Heart right ventricle (tissue), 16 donors: Measurements from ENCODE around the gene PODXL. TPM values are rescaled to one million over a fixed set of nuclear protein-coding genes. Genes with fewer than 3 reads are reported as not detected.

Source experiments
- ATAC-seq, 8 donors: fragments of 200-7000 bp; cut with Tn5 transposase; one replicate each; pipeline ENCODE4 v1.9.1; 2020; ENCODE audit warnings: mild to moderate bottlenecking in 8 of 8, moderate library complexity in 8 of 8, moderate number of reproducible peaks in 1 of 8
- DNase-seq, 2 donors: peaks; one replicate each; pipeline ENCODE4 v3.0.0-alpha.2; 2020
- H3K27ac ChIP-seq, 10 donors: fragments of 200-600 bp; sonication (generic) in 2 of 10; one replicate each; pipeline versions ENCODE4 v1.5.0 to v1.8.0; 2020 to 2022; ENCODE audit warnings: mild to moderate bottlenecking in 3 of 10
- H3K27me3 ChIP-seq, 7 donors: fragments of 200-600 bp; one replicate each; pipeline ENCODE4 v1.8.0; 2021 to 2022; ENCODE audit warnings: mild to moderate bottlenecking in 2 of 7
- H3K36me3 ChIP-seq, 9 donors: fragments of 200-600 bp; sonication (generic) in 1 of 9; one replicate each; pipeline versions ENCODE4 v1.5.0 to v1.8.0; 2020 to 2022; ENCODE audit warnings: mild to moderate bottlenecking in 2 of 9
- H3K4me1 ChIP-seq, 9 donors: fragments of 200-600 bp; sonication (generic) in 1 of 9; one replicate each; pipeline versions ENCODE4 v1.5.0 to v1.8.0; 2020 to 2022; ENCODE audit warnings: mild to moderate bottlenecking in 4 of 9
- H3K4me3 ChIP-seq, 10 donors: fragments of 200-600 bp; sonication (generic) in 2 of 10; one replicate each; pipeline versions ENCODE4 v1.5.0 to v1.8.0; 2020 to 2022; ENCODE audit warnings: mild to moderate bottlenecking in 7 of 10, moderate library complexity in 2 of 10
- H3K9me3 ChIP-seq, 11 donors: fragments of 200-600 bp in 10 of 11; sonication (generic) in 2 of 11; one replicate each; pipeline versions ENCODE4 v1.5.0 to v1.8.0; 2013 to 2022; ENCODE audit warnings: mild to moderate bottlenecking in 2 of 11, control low read depth in 1 of 11, moderate library complexity in 1 of 11
- WGBS, 2 donors: extraction: QIAGEN DNeasy Blood & Tissue Kit; methylation state at CpG; one replicate each; pipeline ENCODE4 v1.1.7; 2013; ENCODE audit warnings: inconsistent platforms in 1 of 2; 5-methylcytosine and 5-hydroxymethylcytosine counted together
- intact Hi-C, 10 donors: fragments of 100-400 bp; cut with DNase I; formaldehyde crosslinking; loops; one replicate each; pipeline versions ENCODE4 v1.11.1 to v1.14.2; 2022
- polyA plus RNA-seq, 2 donors: library from polyadenylated mRNA; stranded (reverse); fragments of 200-250 nt; gene quantifications; one replicate each; pipeline ENCODE4 v1.2.3, GENCODE V29; 2013
- total RNA-seq, 10 donors: library from RNA; stranded (reverse); fragmentation: NEBNext Ultra II Directional in 3 of 10; extraction: Animal tissue kit (Norgen Biotek cat#: 25700) in 3 of 10; gene quantifications; one replicate each; pipeline versions ENCODE4 v1.2.1 to v1.2.4, GENCODE V29; 2021 to 2023
- TF ChIP-seq, protein P1 (sequence below), 9 donors: fragments of 200-600 bp; sonication (generic) in 2 of 9; IDR thresholded peaks; one replicate each; pipeline versions ENCODE4 v1.5.0 to v1.8.0; 2021 to 2022; ENCODE audit warnings: antibody characterized with exemption in 9 of 9, mild to moderate bottlenecking in 5 of 9, moderate library complexity in 1 of 9
- donor health status: Arrhythmogenic right ventricular cardiomyopathy.
- donor health status: ischemic (EF 13 %, LVEDD 7.1; RV severe dilation, severe dysfunction).
- donor health status: healthy with polysubstance abuse.
- donor health status: DM: no; HTN: yes; CAD: no.
- donor health status: DM: no; HTN: no; CAD: no.
- donor health status: ischemic (EF 25% LVEDD 6.9; RV normal size, moderate dysfunction).
- donor health status: ischemic (EF 25% LVEDD 5.7; RV mildly dilated, moderate dysfunction).
- donor health status: healthy.
- donor health status: DM: yes; HTN: yes; CAD: no.
- donor health status: Ischemic cardiomyopathy.
- donor health status: ischemic (EF 35%, LVEDD 5.7; RV mildly dilated, moderate dysfunction).
- donor health status: nonischemic (EF 11% LVEDD 7.7; RV severe dilation, severe dysfunction).
- donor health status: DM: yes; HTN: yes; CAD: no.
- donor health status: PGD.
- donor health status: ischemic (EF 29% LVEDD 5.4; RV normal size, mild dysfunction).
- donor health status: nonischemic (EF 23%, LVEDD 6.1; RV moderate dilation, normal function).

PODXL gene
- total and polyA plus RNA-seq, 12 donors: 34.4 to 162 (median 65.2) TPM

DNA sequence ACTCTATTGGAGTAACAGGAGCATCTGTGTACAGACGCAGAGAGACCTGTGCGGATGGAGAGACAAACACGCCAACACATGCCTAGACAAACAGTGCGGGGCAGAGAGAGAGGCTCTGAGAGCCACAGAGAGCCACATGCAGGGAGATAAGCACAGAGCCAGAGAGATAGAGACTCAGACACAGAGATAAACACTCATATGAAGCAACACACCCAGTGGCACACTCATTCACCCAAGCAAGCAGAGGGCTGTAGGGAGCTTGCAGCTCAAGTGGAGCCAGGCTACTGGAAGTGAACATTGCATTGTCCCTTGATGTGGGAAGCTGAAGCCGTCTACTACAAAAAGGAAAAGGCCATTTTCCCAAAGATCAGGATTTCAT lies 46.6 kb upstream of the PODXL start:
- ATAC-seq (peak in 6 of 8 donors; percentile 21 to 69 (median 59)), DNase-seq (no peak)
- intact Hi-C loops: no loop called here
- Histone ChIP-seq H3K27ac (peak overlapping the region in 1 of 10 donors; percentile 6), H3K27me3 (no peaks in the 10 kb centered on the region), H3K36me3 (no peaks in the 10 kb centered on the region), H3K4me3 (no peak overlapping the region), H3K9me3 (no peaks in the 10 kb centered on the region), H3K4me1 (peaks cover 0 to 34% (median 11%) of the 10 kb centered on the region in 9 donors)
- WGBS, 2 donors: 45 to 59% methylated on average over 5 of the region's 5 CpGs
- TF ChIP-seq, protein P1, sequence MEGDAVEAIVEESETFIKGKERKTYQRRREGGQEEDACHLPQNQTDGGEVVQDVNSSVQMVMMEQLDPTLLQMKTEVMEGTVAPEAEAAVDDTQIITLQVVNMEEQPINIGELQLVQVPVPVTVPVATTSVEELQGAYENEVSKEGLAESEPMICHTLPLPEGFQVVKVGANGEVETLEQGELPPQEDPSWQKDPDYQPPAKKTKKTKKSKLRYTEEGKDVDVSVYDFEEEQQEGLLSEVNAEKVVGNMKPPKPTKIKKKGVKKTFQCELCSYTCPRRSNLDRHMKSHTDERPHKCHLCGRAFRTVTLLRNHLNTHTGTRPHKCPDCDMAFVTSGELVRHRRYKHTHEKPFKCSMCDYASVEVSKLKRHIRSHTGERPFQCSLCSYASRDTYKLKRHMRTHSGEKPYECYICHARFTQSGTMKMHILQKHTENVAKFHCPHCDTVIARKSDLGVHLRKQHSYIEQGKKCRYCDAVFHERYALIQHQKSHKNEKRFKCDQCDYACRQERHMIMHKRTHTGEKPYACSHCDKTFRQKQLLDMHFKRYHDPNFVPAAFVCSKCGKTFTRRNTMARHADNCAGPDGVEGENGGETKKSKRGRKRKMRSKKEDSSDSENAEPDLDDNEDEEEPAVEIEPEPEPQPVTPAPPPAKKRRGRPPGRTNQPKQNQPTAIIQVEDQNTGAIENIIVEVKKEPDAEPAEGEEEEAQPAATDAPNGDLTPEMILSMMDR (IDR thresholded peaks at IDR 0.05): no peak

DNA sequence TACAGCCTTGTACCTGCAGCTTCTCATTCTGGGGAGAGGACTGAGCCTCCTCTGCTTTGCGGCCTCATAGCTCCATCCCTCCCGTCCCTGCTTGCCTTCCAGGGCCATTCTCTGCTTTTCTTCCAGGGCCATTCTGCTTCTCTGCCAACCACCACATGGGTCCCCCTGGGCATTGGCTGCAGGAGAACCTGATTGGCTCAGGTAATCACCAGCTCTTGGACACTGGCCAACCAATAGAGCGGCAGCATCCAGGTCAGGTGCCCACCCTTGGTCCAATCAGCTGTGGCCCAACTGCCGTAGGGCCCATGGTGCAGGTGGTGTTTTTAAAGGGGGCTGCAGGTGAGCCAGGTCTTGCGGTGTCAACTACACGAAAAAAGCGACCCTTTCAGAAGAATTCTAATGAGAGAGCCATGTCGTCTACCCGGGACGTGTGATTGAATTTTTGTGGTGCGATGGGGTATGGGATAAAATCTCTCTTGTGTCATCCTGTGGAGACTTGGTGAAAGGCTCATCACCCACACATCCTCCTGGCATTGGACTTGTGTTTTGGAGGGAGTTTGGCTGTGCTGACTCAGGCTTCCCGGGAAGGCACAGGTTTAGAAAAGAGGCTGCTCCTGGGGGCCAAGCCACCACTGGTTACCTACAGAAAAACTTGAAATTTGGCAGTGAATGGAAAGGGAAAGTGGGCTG lies 46.0 kb upstream of the PODXL start:
- Histone ChIP-seq H3K4me3 (no peak overlapping the region), H3K36me3 (no peaks in the 10 kb centered on the region), H3K9me3 (no peaks in the 10 kb centered on the region), H3K27me3 (no peaks in the 10 kb centered on the region), H3K27ac (no peak overlapping the region), H3K4me1 (peaks cover 0 to 34% (median 11%) of the 10 kb centered on the region in 9 donors)
- no peak for DNase-seq
- 74 to 80% methylated on average over 12 of the region's 12 CpGs for WGBS, 2 donors
- intact Hi-C loops: no loop called here
- TF ChIP-seq, protein P1 (IDR thresholded peaks at IDR 0.05): no peak
- peak in 4 of 8 donors; percentile 11 to 44 (median 24) for ATAC-seq

DNA sequence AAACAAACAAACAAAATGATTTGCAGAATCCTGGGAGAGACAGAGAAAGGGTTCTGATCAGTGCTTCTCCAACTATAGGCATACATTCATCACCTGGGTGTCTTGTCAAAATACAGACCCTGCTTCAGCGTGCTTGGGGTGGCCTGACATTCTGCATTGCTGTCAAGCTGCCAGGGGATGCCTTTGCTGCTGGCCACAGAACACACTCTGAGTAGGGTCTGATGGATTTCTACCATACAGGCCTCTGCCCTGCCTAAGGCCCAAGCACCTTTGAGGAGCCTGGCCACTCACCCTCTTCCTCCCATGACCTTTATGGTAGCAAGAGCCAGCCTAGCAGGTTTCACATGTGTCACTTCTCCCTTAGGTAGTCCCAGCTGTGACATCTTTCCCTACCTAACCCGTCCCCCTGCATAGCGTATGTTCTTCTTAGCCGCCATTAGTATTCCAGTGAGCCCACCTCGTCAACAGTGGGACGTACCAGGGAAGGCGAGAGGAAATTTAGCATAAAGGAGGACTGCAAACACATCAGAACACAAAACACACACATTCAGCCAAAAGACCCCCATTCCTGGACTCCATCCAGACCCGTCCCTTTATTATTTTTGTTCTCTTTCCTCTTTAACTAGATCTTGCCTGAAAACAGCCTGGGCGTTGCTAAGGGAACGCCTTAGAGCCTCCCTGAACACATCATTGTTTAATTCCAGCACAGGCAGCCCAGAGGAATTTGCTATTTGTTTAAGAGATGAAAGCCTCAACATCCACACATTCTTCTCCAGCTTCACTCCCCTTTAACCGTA lies 43.9 kb upstream of the PODXL start:
- 82 to 84% methylated on average over 11 of the region's 11 CpGs for WGBS, 2 donors
- Histone ChIP-seq H3K9me3 (no peaks in the 10 kb centered on the region), H3K4me3 (no peak overlapping the region), H3K27me3 (no peaks in the 10 kb centered on the region), H3K27ac (peak overlapping the region in 2 of 10 donors; percentile 51 to 72), H3K4me1 (peaks cover 0 to 29% (median 7%) of the 10 kb centered on the region in 9 donors), H3K36me3 (no peaks in the 10 kb centered on the region)
- ATAC-seq (peak in 4 of 8 donors; percentile 33 to 72 (median 42)), DNase-seq (no peak)
- intact Hi-C loops: no loop called here
- TF ChIP-seq, protein P1 (IDR thresholded peaks at IDR 0.05): no peak

DNA sequence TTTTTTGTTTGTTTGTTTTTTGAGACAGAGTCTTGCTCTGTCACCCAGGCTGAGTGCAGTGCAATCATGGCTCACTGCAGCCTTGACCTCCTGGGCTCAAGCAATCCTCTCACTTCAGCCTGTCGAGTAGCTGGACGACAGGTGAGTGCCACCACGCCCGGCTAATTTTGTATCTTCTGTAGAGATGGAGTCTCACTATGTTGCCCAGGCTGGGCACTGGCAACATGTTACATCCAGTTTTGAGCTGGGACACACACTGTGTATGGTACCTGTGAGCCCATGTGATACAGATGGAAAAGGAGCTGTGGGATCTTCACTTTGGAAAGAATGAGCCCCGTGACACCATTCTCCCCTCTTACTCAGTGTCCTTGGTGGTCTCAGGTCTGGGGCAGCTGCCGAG lies 40.4 kb upstream of the PODXL start:
- Histone ChIP-seq H3K9me3 (no peaks in the 10 kb centered on the region), H3K36me3 (no peaks in the 10 kb centered on the region), H3K4me1 (peaks cover 0 to 8% (median 0%) of the 10 kb centered on the region in 9 donors), H3K4me3 (no peak overlapping the region), H3K27ac (no peak overlapping the region), H3K27me3 (no peaks in the 10 kb centered on the region)
- no peak for ATAC-seq
- DNase-seq: no peak
- TF ChIP-seq, protein P1 (IDR thresholded peaks at IDR 0.05): no peak
- intact Hi-C loops: no loop called here
- 91 to 94% methylated on average over 6 of the region's 6 CpGs for WGBS, 2 donors
